ENCODE measurements around the gene PSMB10.

DNA sequence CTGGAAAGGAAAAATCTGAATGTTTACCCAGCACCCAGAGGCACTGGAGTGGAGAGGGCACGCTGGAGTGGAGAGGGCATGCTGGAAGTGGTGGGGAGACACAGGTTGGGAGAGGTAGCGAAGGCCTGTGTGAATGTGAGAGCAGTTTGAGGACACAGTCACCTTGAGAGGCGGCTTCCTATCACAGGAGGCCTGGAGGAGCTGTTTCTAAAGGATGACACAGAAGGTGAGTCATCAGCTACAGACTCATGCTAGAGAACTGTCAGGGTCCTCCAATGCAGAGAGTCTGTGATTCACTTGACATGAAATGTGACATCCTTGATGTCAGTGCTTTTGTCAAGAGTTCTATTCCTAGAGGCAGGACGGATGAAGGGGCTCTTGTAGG is 18.8 kb downstream of the PSMB10 start:
- TF ChIP-seq, protein P1, sequence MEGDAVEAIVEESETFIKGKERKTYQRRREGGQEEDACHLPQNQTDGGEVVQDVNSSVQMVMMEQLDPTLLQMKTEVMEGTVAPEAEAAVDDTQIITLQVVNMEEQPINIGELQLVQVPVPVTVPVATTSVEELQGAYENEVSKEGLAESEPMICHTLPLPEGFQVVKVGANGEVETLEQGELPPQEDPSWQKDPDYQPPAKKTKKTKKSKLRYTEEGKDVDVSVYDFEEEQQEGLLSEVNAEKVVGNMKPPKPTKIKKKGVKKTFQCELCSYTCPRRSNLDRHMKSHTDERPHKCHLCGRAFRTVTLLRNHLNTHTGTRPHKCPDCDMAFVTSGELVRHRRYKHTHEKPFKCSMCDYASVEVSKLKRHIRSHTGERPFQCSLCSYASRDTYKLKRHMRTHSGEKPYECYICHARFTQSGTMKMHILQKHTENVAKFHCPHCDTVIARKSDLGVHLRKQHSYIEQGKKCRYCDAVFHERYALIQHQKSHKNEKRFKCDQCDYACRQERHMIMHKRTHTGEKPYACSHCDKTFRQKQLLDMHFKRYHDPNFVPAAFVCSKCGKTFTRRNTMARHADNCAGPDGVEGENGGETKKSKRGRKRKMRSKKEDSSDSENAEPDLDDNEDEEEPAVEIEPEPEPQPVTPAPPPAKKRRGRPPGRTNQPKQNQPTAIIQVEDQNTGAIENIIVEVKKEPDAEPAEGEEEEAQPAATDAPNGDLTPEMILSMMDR (IDR thresholded peaks at IDR 0.05), result no peak
- TF ChIP-seq POLR2AphosphoS5 (IDR thresholded peaks at IDR 0.05), result no peak
- TF ChIP-seq EP300 (IDR thresholded peaks at IDR 0.05), result no peak

Data from upper lobe of left lung (tissue), 4 donors.